ENCODE results near the gene SYT12.

- TF ChIP-seq POLR2A (IDR thresholded peaks at IDR 0.05; ENCODE audit: low read length), result no peak
- TF ChIP-seq GATA1 (IDR thresholded peaks at IDR 0.05; ENCODE audit: low read depth, low read length), result no peak
Measured at GRCh38 chr11:67055812-67056211, 32.9 kb downstream of the SYT12 start.
